KMS-11 (cell line): ENCODE data around the gene TMEM94.

Experiments
- H2AFZ ChIP-seq: fragments of 200-600 bp; sonication (generic); 2 replicates; pipeline ENCODE4 v1.6.1; 2016; ENCODE audit warnings: antibody characterized with exemption, mixed run types, low read depth
- H3K27ac ChIP-seq: fragments of 200-600 bp; sonication (generic); 2 replicates; pipeline ENCODE4 v1.6.1; 2016; ENCODE audit warnings: mild to moderate bottlenecking, mixed run types
- H3K27me3 ChIP-seq: fragments of 200-600 bp; sonication (generic); 2 replicates; pipeline ENCODE4 v1.6.1; 2017; ENCODE audit warnings: mild to moderate bottlenecking, low read depth, mixed run types, moderate library complexity; ENCODE audit not compliant: insufficient read depth
- H3K36me3 ChIP-seq: fragments of 200-600 bp; sonication (generic); 2 replicates; pipeline ENCODE4 v1.6.1; 2017; ENCODE audit warnings: mild to moderate bottlenecking, mixed run types; ENCODE audit not compliant: insufficient read depth
- H3K4me1 ChIP-seq: fragments of 200-600 bp; sonication (generic); 2 replicates; pipeline ENCODE4 v1.6.1; 2016; ENCODE audit warnings: mild to moderate bottlenecking, low read depth, mixed run types; ENCODE audit not compliant: poor library complexity, severe bottlenecking
- H3K4me2 ChIP-seq: fragments of 200-600 bp; sonication (generic); 2 replicates; pipeline ENCODE4 v1.7.0; 2016; ENCODE audit warnings: mild to moderate bottlenecking, mixed run types
- H3K4me3 ChIP-seq: fragments of 200-600 bp; sonication (generic); IDR thresholded peaks from 2 replicates; pipeline ENCODE4 v1.6.1; 2017; ENCODE audit warnings: low read depth, low read length, mixed read lengths; ENCODE audit not compliant: insufficient read depth
- H3K79me2 ChIP-seq: fragments of 200-600 bp; sonication (generic); 2 replicates; pipeline ENCODE4 v1.6.1; 2016; ENCODE audit warnings: low read depth, mixed run types; ENCODE audit not compliant: insufficient read depth
- H3K9ac ChIP-seq: fragments of 200-600 bp; sonication (generic); 2 replicates; pipeline ENCODE4 v1.6.1; 2016; ENCODE audit warnings: mild to moderate bottlenecking, mixed run types
- H4K20me1 ChIP-seq: fragments of 200-600 bp; sonication (generic); 2 replicates; pipeline ENCODE4 v1.6.1; 2016; ENCODE audit warnings: mild to moderate bottlenecking, mixed run types; ENCODE audit not compliant: insufficient read depth
- CTCF ChIP-seq: fragments of 200-600 bp; sonication (generic); conservative IDR thresholded peaks from 2 replicates; pipeline ENCODE4 v1.6.1; 2017; ENCODE audit warnings: low read depth, mild to moderate bottlenecking, antibody characterized with exemption, low read length, moderate library complexity, mixed read lengths

Gene TMEM94

GRCh38 chr17:75542728-75543336 lies 86.4 kb downstream of the TMEM94 start:
- Histone ChIP-seq H3K4me3 (no peak overlapping the region), H3K27ac (no peak overlapping the region), H3K27me3 (no peaks in the 10 kb centered on the region), H3K4me1 (no peaks in the 10 kb centered on the region), H3K79me2 (no peaks in the 10 kb centered on the region), H4K20me1 (no peaks in the 10 kb centered on the region), H3K4me2 (no peak overlapping the region), H3K9ac (no peak overlapping the region), H3K36me3 (no peaks in the 10 kb centered on the region), H2AFZ (no peak overlapping the region)
- TF ChIP-seq CTCF, result no peak

GRCh38 chr17:75544250-75544649 lies 87.8 kb downstream of the TMEM94 start:
- TF ChIP-seq CTCF, result no peak
- H3K9ac ChIP-seq, result no peak overlapping the region
- H3K79me2 ChIP-seq, result no peaks in the 10 kb centered on the region

GRCh38 chr17:75546181-75546580 lies 89.7 kb downstream of the TMEM94 start:
- Histone ChIP-seq H3K4me1 (no peaks in the 10 kb centered on the region), H3K9ac (no peak overlapping the region), H3K79me2 (no peaks in the 10 kb centered on the region), H4K20me1 (no peaks in the 10 kb centered on the region), H2AFZ (no peak overlapping the region), H3K4me2 (no peak overlapping the region), H3K27ac (no peak overlapping the region), H3K27me3 (no peaks in the 10 kb centered on the region), H3K36me3 (no peaks in the 10 kb centered on the region), H3K4me3 (no peak overlapping the region)
- TF ChIP-seq CTCF, result no peak

More at GRCh38 chr17:75544250-75544649, 87.8 kb downstream of the TMEM94 start:
- Histone ChIP-seq H3K4me3 (no peak overlapping the region), H3K36me3 (no peaks in the 10 kb centered on the region), H3K27ac (no peak overlapping the region), H3K4me2 (no peak overlapping the region), H2AFZ (no peak overlapping the region), H4K20me1 (no peaks in the 10 kb centered on the region), H3K4me1 (no peaks in the 10 kb centered on the region), H3K27me3 (no peaks in the 10 kb centered on the region)

- H3K27me3 ChIP-seq, result no peaks in the 10 kb centered on the region
- no peak for TF ChIP-seq CTCF
These were observed 90.7 kb downstream of the TMEM94 start for GRCh38 chr17:75547091-75547490.

More at GRCh38 chr17:75547091-75547490, 90.7 kb downstream of the TMEM94 start:
- Histone ChIP-seq H3K9ac (no peak overlapping the region), H3K36me3 (no peaks in the 10 kb centered on the region), H2AFZ (no peak overlapping the region), H3K27ac (no peak overlapping the region), H3K79me2 (no peaks in the 10 kb centered on the region), H4K20me1 (no peaks in the 10 kb centered on the region), H3K4me3 (no peak overlapping the region), H3K4me1 (no peaks in the 10 kb centered on the region), H3K4me2 (no peak overlapping the region)
